GM23248 (cell line): ENCODE data around the gene TEPSIN. TPM values are rescaled to one million over a fixed set of nuclear protein-coding genes. Genes with fewer than 3 reads are reported as not detected.

ENCODE experiments used
- DNase-seq: peaks from one replicate; pipeline ENCODE4 v3.0.0-alpha.2; 2015
- H2AFZ ChIP-seq: fragments of 200-600 bp; sonication (generic); 2 replicates; pipeline ENCODE4 v1.6.1; 2016; ENCODE audit warnings: antibody characterized with exemption
- H3F3A ChIP-seq: fragments of 200-600 bp; sonication (generic); 2 replicates; pipeline ENCODE4 v1.6.1; 2016; ENCODE audit warnings: mild to moderate bottlenecking, antibody characterized with exemption, mixed run types; ENCODE audit not compliant: insufficient read depth
- H3K27ac ChIP-seq: fragments of 200-600 bp; sonication (generic); 2 replicates; pipeline ENCODE4 v1.5.1; 2016; ENCODE audit warnings: mild to moderate bottlenecking
- H3K27me3 ChIP-seq: fragments of 200-600 bp; sonication (generic); replicated peaks from 2 replicates; pipeline ENCODE4 v1.6.1; 2016; ENCODE audit warnings: mild to moderate bottlenecking; ENCODE audit not compliant: insufficient read depth
- H3K36me3 ChIP-seq: fragments of 200-600 bp; sonication (generic); 2 replicates; pipeline ENCODE4 v1.6.1; 2016; ENCODE audit warnings: low read depth, mild to moderate bottlenecking
- H3K4me1 ChIP-seq: fragments of 200-600 bp; sonication (generic); 2 replicates; pipeline ENCODE4 v1.6.1; 2016; ENCODE audit warnings: mild to moderate bottlenecking; ENCODE audit not compliant: insufficient read depth
- H3K4me2 ChIP-seq: fragments of 200-600 bp; sonication (generic); one replicate; pipeline ENCODE4 v1.6.1; 2016; ENCODE audit warnings: mild to moderate bottlenecking; ENCODE audit not compliant: unreplicated experiment
- H3K4me3 ChIP-seq: fragments of 200-600 bp; sonication (generic); 2 replicates; pipeline ENCODE4 v1.5.1; 2016; ENCODE audit warnings: mild to moderate bottlenecking
- H3K79me2 ChIP-seq: fragments of 200-600 bp; sonication (generic); 2 replicates; pipeline ENCODE4 v1.6.1; 2016; ENCODE audit warnings: mild to moderate bottlenecking; ENCODE audit not compliant: insufficient read depth
- H3K9ac ChIP-seq: fragments of 200-600 bp; sonication (generic); 2 replicates; pipeline ENCODE4 v1.6.1; 2016; ENCODE audit warnings: mild to moderate bottlenecking
- H3K9me2 ChIP-seq: fragments of 200-600 bp; sonication (generic); 2 replicates; pipeline ENCODE4 v1.6.1; 2016; ENCODE audit warnings: mixed run types, mild to moderate bottlenecking, moderate library complexity; ENCODE audit not compliant: insufficient read depth
- H3K9me3 ChIP-seq: fragments of 200-600 bp; sonication (generic); one replicate; pipeline ENCODE4 v1.6.1; 2017; ENCODE audit warnings: low read depth
- H4K20me1 ChIP-seq: fragments of 200-600 bp; sonication (generic); 2 replicates; pipeline ENCODE4 v1.6.0; 2016; ENCODE audit not compliant: insufficient read depth
- EZH2 ChIP-seq: fragments of 200-600 bp; sonication (generic); IDR thresholded peaks from 2 replicates; pipeline ENCODE4 v1.6.1; 2018; ENCODE audit warnings: antibody characterized with exemption, mild to moderate bottlenecking; ENCODE audit not compliant: insufficient read depth, poor library complexity, severe bottlenecking
- EZH2phosphoT487 ChIP-seq: fragments of 200-600 bp; sonication (generic); IDR thresholded peaks from 2 replicates; pipeline ENCODE4 v1.6.1; 2018; ENCODE audit warnings: antibody characterized with exemption, moderate library complexity, mild to moderate bottlenecking, low read depth; ENCODE audit not compliant: insufficient read depth
- WGBS, 2 experiments: methylation state at CpG; one replicate each; pipeline ENCODE4 v1.1.6; 2015 to 2017; ENCODE audit warnings: low lambda C conversion rate in 2 of 2, low coverage in 1 of 2; ENCODE audit errors: missing lambda C conversion rate in 2 of 2; 5-methylcytosine and 5-hydroxymethylcytosine counted together
- in situ Hi-C: fragments of 300-500 bp; cut with MboI; formaldehyde crosslinking; loops from 2 replicates; pipeline ENCODE4 v1.15.0; 2020
- polyA plus RNA-seq: library from polyadenylated mRNA; unstranded; fragments of >200 nt; fragmentation: Nextera tagmentation; extraction: Ambion mirVana; gene quantifications from 2 replicates; pipeline ENCODE4 v1.2.1, GENCODE V29; 2016
- total RNA-seq: library from RNA; depleted of rRNA; stranded (reverse); fragments of >200 nt; shearing (Covaris generic); gene quantifications from 2 replicates; pipeline ENCODE4 v1.2.3, GENCODE V29; 2014

TEPSIN gene
- total and polyA plus RNA-seq, 2 experiments from 2014 or later: 2.7 to 16.1 TPM

DNA sequence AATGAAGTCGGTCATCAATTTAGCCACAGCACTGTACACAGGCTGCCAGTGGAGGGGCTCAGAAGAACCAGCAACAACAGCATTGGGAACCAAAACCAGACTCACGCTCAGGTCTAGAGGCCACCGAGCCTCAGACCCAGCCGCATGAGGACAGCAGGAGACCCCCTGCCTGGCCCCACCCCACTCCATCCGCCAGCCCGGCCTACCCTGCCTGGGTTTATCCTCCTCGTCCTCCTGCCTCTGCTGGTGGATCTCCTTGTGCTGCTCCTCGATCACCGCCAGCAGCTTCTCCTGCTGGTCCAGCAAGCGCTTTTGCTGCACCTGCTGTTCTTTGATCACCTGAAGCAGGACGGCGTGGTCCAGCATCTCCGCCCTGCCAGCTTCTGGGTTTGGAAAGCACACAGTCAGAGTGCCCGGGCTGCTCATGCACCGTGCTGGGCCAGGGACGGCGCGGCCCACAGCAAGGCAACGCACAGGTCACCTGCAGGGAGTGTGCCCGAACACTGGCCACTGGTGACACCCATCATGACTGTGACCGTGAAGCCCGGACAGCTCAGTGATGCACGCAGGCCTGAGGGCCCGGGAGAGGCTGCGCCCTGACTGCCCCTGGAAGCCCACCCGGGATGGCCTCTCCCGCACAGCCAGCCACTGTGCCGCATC lies 8.0 kb upstream of the TEPSIN start:
- Histone ChIP-seq H3K27ac (no peak overlapping the region), H3K27me3 (no peaks in the 10 kb centered on the region), H3K36me3 (no peaks in the 10 kb centered on the region), H3K4me3 (no peak overlapping the region), H3K79me2 (peaks cover 4% of the 10 kb centered on the region; the same call in 1 of the 2 replicates), H3K9me2 (no peaks in the 10 kb centered on the region), H3F3A (no peaks in the 10 kb centered on the region), H3K9ac (no peak overlapping the region), H3K9me3 (no peaks in the 10 kb centered on the region), H3K4me2 (no peak overlapping the region), H3K4me1 (no peaks in the 10 kb centered on the region), H4K20me1 (no peaks in the 10 kb centered on the region), H2AFZ (no peak overlapping the region)
- DNase-seq: no peak
- TF ChIP-seq EZH2phosphoT487: no peak
- no peak for TF ChIP-seq EZH2
- WGBS, 2 experiments: 93 to 95% methylated on average over 19 to 26 of the region's 28 CpGs
- in situ Hi-C loops: no loop called here

GRCh38 chr17:81246343-81246670 lies 7.5 kb upstream of the TEPSIN start:
- peaks cover 1% of the 10 kb centered on the region; the same call in 1 of the 2 replicates for H3K36me3 ChIP-seq
- H4K20me1 ChIP-seq: no peaks in the 10 kb centered on the region
- DNase-seq: no peak
- H3K4me3 ChIP-seq: no peak overlapping the region
- no peak overlapping the region for H2AFZ ChIP-seq
- no peaks in the 10 kb centered on the region for H3K9me2 ChIP-seq
- H3K4me2 ChIP-seq: no peak overlapping the region
- H3K27me3 ChIP-seq: no peaks in the 10 kb centered on the region
- in situ Hi-C loops: no loop called here
- no peaks in the 10 kb centered on the region for H3K9me3 ChIP-seq
- no peaks in the 10 kb centered on the region for H3F3A ChIP-seq
- TF ChIP-seq EZH2 (no peak), EZH2phosphoT487 (no peak)
- H3K79me2 ChIP-seq: peaks cover 9% of the 10 kb centered on the region
- no peak overlapping the region for H3K9ac ChIP-seq
- no peaks in the 10 kb centered on the region for H3K4me1 ChIP-seq
- no peak overlapping the region for H3K27ac ChIP-seq
- WGBS, 2 experiments: 87 to 95% methylated on average over 10 of the region's 10 CpGs

DNA sequence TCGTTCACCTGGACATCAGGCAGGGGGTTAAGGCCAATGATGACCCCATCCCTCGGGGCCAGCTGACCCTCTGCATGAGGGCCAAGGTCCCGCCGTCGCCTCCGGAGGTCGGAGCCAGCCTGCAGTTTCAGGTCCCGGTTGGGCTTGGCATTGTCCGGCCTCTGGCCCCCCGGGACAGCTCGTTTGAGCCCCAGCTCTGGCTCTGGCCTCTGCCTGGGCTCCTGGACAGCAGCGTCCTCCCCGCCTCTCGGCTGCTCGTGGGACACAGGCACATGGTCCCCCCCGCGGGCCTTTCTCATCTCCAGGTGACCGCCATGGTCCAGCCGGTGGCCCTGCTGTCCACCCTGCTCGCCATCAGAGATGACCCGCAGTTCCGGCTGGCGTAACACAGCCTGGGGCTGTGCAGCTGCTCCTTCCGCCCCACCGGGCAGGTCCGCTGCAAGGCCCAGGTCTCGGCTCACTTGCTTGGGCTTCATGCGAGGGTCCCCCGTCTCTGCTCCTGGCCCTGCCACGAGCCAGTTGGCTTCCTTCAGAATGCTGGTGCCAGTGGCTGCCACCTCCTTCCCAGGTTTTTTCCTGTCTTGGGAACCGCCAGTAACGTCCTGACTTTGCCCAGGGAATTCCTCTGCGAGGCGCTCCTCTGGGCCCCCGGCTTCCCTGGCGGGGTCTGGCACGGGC lies 6.9 kb upstream of the TEPSIN start:
- no peak for DNase-seq
- H3K9ac ChIP-seq: no peak overlapping the region
- no peaks in the 10 kb centered on the region for H3K27me3 ChIP-seq
- no peaks in the 10 kb centered on the region for H3K4me1 ChIP-seq
- H3K27ac ChIP-seq: no peak overlapping the region
- H3F3A ChIP-seq: no peaks in the 10 kb centered on the region
- H4K20me1 ChIP-seq: no peaks in the 10 kb centered on the region
- no peaks in the 10 kb centered on the region for H3K9me2 ChIP-seq
- no peak overlapping the region for H3K4me3 ChIP-seq
- H3K79me2 ChIP-seq: peaks cover 15% of the 10 kb centered on the region
- H3K36me3 ChIP-seq: peaks cover 4% of the 10 kb centered on the region; the same call in 1 of the 2 replicates
- TF ChIP-seq EZH2phosphoT487 (no peak), EZH2 (no peak)
- in situ Hi-C loops: no loop called here
- H2AFZ ChIP-seq: no peak overlapping the region
- no peak overlapping the region for H3K4me2 ChIP-seq
- WGBS, 2 experiments: 85 to 88% methylated on average over 25 to 36 of the region's 37 CpGs
- H3K9me3 ChIP-seq: no peaks in the 10 kb centered on the region

- peak; percentile 36 for DNase-seq
- H4K20me1 ChIP-seq: no peaks in the 10 kb centered on the region
Measured at GRCh38 chr17:81245024-81245664, 6.3 kb upstream of the TEPSIN start.

More at GRCh38 chr17:81245024-81245664, 6.3 kb upstream of the TEPSIN start:
- Histone ChIP-seq H3K79me2 (peaks cover 21% of the 10 kb centered on the region), H3K4me3 (no peak overlapping the region), H3F3A (no peaks in the 10 kb centered on the region), H3K4me1 (no peaks in the 10 kb centered on the region; the same call in 1 of the 2 replicates), H3K9me2 (no peaks in the 10 kb centered on the region), H3K27ac (no peak overlapping the region), H3K9ac (no peak overlapping the region), H3K4me2 (no peak overlapping the region), H3K27me3 (no peaks in the 10 kb centered on the region), H3K36me3 (peaks cover 4% of the 10 kb centered on the region; the same call in 1 of the 2 replicates), H3K9me3 (no peaks in the 10 kb centered on the region), H2AFZ (no peak overlapping the region)
- 83 to 86% methylated on average over 24 of the region's 25 CpGs for WGBS, 2 experiments
- TF ChIP-seq EZH2 (no peak), EZH2phosphoT487 (no peak)
- in situ Hi-C loops: no loop called here
